Central memory CD8-positive, alpha-beta T cell (primary cell): ENCODE data around the gene MUCL3.
"Not testable (repeated sequence)": the region's sequence is repeated elsewhere in the genome, so short reads cannot be mapped to it uniquely, and the experiment has no call there.

Source experiments
- ATAC-seq: fragments of 150-1000 bp; cut with Tn5 transposase; replicated peaks from 2 replicates; pipeline ENCODE4 v1.10.0; 2022; ENCODE audit warnings: mild to moderate bottlenecking, moderate FRiP score, moderate number of reproducible peaks; ENCODE audit not compliant: poor library complexity, severe bottlenecking; ENCODE audit errors: extremely low read depth
- DNase-seq, 2 donors: peaks; one replicate each; pipeline ENCODE4 v3.0.0; 2021; ENCODE audit warnings: low spot score in 2 of 2
- H3K27ac Mint-ChIP-seq: one replicate; pipeline ENCODE4 v1.8.0; 2022; ENCODE audit warnings: low read depth, mild to moderate bottlenecking, moderate library complexity, mixed read lengths
- H3K27me3 Mint-ChIP-seq: one replicate; pipeline ENCODE4 v1.8.0; 2022; ENCODE audit warnings: mixed read lengths
- H3K36me3 Mint-ChIP-seq: one replicate; pipeline ENCODE4 v1.8.0; 2022; ENCODE audit warnings: mild to moderate bottlenecking, moderate library complexity, mixed read lengths; ENCODE audit not compliant: insufficient read depth
- H3K4me1 Mint-ChIP-seq: one replicate; pipeline ENCODE4 v1.8.0; 2022; ENCODE audit warnings: mixed read lengths
- H3K4me3 Mint-ChIP-seq: one replicate; pipeline ENCODE4 v1.8.0; 2022; ENCODE audit warnings: mild to moderate bottlenecking, moderate library complexity, mixed read lengths
- H3K9me3 Mint-ChIP-seq: one replicate; pipeline ENCODE4 v1.8.0; 2022; ENCODE audit warnings: mixed read lengths

MUCL3 gene

DNA sequence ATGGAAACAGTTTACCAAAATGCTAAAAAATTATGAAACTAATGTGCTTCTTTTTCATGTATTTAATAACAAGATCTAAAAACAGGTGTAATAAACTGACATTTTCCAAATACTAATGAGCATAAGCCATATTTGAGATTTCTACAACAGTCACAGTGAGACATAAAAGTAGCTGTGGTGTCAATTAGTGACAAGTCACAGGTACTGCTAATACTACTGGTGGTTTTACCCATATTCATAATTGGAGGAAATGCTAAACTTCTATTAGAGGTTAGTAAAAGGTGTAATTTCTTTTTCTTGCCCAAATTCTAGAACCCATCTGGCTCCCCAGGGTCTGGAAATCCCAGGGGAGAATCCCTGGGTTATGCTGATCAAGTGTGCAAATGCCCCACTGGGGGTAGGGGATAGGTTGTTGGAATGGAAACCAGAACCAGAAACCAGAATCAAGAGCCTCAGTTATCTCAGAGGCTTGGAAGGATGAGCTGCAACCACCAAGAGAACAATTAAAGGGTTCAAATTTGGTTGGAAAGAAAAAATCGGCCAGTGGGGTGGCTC is 39.8 kb upstream of the MUCL3 start:
- no peak for ATAC-seq
- Mint-ChIP-seq H3K4me1 (no peaks in the 10 kb centered on the region), H3K27me3 (no peaks in the 10 kb centered on the region), H3K9me3 (no peaks in the 10 kb centered on the region), H3K36me3 (peaks cover 2% of the 10 kb centered on the region), H3K4me3 (no peak overlapping the region), H3K27ac (no peak overlapping the region)
- no peak for DNase-seq

DNA sequence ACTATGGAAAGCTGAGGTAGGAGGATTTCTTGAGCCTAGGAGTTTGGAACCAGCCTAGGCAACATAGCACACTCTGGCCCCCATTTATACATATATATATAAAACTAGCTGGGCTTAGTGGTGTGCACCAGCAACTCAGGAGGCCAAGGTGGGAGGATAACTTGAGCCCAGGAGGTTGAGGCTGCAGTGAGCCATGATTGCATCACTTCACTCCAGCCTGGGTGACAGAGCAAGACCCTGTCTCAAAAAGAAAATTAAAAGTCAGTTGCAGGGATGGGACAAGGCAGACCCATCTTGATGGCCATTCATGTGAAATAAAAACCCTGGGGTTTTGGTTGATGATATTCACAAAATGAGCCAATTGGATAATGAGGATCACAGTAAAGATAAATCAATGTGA is 39.3 kb upstream of the MUCL3 start:
- no peaks in the 10 kb centered on the region for H3K9me3 Mint-ChIP-seq
- no peak for ATAC-seq
- peaks cover 2% of the 10 kb centered on the region for H3K36me3 Mint-ChIP-seq
- DNase-seq, result no peak
- no peaks in the 10 kb centered on the region for H3K4me1 Mint-ChIP-seq
- H3K4me3 Mint-ChIP-seq, result no peak overlapping the region
- H3K27me3 Mint-ChIP-seq, result no peaks in the 10 kb centered on the region
- H3K27ac Mint-ChIP-seq, result no peak overlapping the region

DNA sequence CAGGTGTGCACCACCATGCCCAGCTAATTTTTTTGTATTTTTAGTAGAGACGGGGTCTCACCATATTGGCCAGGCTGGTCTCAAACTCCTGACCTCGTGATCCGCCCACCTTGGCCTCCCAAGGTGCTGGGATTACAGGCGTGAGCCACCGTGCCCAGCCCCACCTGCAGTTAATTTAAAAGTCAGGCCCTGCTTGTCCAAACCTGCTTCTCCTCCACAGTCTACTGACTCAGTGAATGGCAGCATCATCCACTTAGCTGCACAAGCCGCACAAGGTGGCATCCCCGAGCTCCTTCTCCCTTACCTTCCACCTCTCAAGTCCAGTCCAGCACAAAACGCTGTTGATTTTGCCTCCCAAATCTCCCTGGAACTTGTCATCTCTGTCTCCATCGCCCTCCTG is 38.6 kb upstream of the MUCL3 start:
- not testable (repeated sequence) for H3K27ac Mint-ChIP-seq, H3K36me3 Mint-ChIP-seq, ATAC-seq, H3K4me1 Mint-ChIP-seq, DNase-seq, H3K27me3 Mint-ChIP-seq, H3K9me3 Mint-ChIP-seq, H3K4me3 Mint-ChIP-seq

DNA sequence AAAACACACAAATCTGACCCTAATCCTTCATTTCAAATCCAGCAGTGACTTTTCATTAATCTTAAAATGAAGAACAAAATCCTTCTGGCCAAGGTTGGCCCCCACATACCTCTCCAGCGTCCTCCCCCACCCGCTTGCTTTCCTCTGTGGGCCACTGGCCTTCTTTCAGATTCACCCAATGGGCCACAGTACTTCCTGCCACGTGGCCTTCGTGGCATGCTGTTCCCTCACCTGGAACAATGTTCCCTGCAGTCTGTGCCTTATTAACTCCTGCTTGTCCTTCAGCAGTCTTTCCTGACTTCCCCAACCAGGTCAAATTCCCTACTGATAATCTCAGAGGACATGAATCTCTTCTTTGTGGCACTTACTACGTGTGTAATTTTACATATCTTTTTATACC is 38.1 kb upstream of the MUCL3 start:
- Mint-ChIP-seq H3K4me1 (peaks cover 1% of the 10 kb centered on the region), H3K27ac (no peak overlapping the region), H3K27me3 (no peaks in the 10 kb centered on the region), H3K36me3 (no peaks in the 10 kb centered on the region), H3K9me3 (no peaks in the 10 kb centered on the region), H3K4me3 (no peak overlapping the region)
- ATAC-seq (no peak), DNase-seq (no peak)

DNA sequence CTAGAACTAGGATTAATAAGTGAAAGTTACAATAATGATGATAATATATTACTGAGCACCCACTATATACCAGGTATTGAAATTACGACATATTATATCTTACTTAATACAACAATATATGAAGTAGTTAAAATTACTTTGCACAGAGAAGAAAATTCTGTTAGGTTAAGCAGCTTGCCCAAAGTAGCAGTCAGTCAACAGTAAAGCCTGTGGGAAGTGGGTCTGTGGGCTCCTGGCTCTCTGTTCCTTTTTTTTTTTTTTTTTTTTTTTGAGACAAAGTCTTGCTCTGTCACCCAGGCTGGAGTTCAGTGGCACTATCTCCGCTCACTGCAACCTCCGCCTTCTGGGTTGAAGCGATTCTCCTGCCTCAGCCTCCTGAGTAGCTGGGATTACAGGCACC is 37.5 kb upstream of the MUCL3 start:
- DNase-seq, result no peak
- Mint-ChIP-seq H3K4me1 (peaks cover 6% of the 10 kb centered on the region), H3K36me3 (no peaks in the 10 kb centered on the region), H3K4me3 (no peak overlapping the region), H3K27me3 (no peaks in the 10 kb centered on the region), H3K27ac (no peak overlapping the region), H3K9me3 (no peaks in the 10 kb centered on the region)
- no peak for ATAC-seq

DNA sequence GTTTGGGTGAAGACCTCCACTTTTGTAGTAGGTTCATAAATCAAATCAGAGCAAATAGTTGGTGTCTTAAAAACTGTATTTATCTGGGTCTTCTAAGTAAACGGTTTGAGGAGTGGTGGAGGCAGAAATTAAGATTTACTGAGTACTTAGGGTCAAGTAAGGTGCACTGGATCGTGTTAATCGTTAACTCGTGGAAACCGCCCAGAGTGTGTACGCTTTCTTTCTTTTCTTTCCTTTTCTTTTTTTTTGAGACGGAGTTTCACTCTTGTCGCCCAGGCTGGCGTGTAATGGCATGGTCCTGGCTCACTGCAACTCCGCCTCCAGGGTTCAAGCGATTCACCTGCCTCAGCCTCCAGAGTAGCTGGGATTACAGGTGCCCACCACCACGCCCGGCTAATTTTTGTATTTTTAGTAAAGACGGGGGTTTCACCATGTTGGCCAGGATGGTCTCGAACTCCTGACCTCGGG is 33.4 kb upstream of the MUCL3 start:
- H3K9me3 Mint-ChIP-seq, ATAC-seq, DNase-seq, H3K27me3 Mint-ChIP-seq, H3K36me3 Mint-ChIP-seq: not testable (repeated sequence)
- H3K4me1 Mint-ChIP-seq, result peaks cover 21% of the 10 kb centered on the region
- H3K4me3 Mint-ChIP-seq, result peak overlapping the region; percentile 93
- H3K27ac Mint-ChIP-seq, result peak overlapping the region; percentile 32

DNA sequence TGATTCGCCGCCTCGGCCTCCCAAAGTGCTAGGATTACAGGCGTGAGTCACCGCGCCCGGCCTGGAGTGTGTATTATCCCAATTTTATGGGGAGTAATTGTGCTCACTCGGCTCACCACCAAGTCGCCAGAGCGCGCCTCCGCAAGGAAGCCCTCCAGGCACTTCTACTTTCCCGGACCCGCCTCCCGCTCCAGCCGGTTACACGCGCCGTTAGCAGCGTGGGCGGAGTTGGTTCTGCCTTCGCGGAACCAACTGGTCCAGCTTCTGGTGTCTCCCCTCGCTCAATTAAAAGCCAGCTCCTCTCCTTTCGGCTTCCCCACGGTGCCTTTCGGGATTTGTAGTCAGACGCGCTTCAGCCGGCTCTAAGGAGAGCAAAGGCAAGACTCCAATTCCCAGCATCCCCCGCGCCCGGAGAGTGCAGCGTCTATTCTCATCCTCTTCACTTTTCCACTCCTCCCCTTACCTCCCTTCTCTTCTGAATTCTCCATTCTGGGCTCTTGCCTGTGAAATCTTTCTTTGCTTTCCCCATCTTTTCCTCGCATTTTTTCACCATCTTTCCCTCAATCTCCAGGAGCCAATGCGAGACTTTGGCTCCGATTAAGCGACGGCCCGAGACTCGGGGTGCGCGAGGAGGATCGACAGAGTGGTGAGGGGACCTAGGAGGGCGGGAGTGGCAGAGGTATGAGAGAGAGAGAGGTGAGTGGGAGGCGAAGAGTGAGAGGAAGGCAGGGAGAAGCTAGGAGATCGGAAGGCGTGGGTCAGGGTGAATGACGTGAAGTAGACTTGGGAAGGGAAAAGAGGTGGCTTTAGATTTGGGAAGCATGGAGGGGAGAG is 32.8 kb upstream of the MUCL3 start, which contains the start of gene GTF2H4:
GTF2H4 (plus strand) TSS at position 450 of the 834 bp plus-strand sequence.
- ATAC-seq (peak; percentile 99), DNase-seq (peak; percentile 80 to 85)
- Mint-ChIP-seq H3K27me3 (no peaks in the 10 kb centered on the region), H3K4me1 (peaks cover 24% of the 10 kb centered on the region), H3K36me3 (peaks cover 6% of the 10 kb centered on the region), H3K9me3 (no peaks in the 10 kb centered on the region), H3K27ac (peak within 1 kb of the TSS; percentile 32), H3K4me3 (peak within 1 kb of the TSS; percentile 93)

DNA sequence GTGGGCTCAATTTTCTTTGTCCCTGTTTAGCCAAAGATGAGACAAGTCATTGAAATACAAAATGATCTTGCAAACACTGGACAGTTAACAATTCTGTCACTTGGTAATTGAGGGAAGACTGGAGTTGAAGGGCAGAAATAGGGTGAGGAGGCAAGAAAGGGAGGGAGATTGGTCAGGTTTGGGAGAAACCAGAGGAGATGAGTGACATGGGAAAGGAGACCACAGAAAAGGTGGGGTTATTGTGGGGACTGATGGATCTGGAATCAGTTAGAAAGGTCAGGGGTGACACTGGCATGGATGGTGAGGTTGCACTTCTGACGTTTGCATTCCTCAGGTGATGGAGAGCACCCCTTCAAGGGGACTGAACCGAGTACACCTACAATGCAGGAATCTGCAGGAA is 32.1 kb upstream of the MUCL3 start:
- Mint-ChIP-seq H3K9me3 (no peaks in the 10 kb centered on the region), H3K36me3 (peaks cover 8% of the 10 kb centered on the region), H3K4me3 (peak overlapping the region; percentile 93), H3K4me1 (peaks cover 24% of the 10 kb centered on the region), H3K27ac (peak overlapping the region; percentile 32), H3K27me3 (no peaks in the 10 kb centered on the region)
- ATAC-seq (no peak), DNase-seq (no peak)

DNA sequence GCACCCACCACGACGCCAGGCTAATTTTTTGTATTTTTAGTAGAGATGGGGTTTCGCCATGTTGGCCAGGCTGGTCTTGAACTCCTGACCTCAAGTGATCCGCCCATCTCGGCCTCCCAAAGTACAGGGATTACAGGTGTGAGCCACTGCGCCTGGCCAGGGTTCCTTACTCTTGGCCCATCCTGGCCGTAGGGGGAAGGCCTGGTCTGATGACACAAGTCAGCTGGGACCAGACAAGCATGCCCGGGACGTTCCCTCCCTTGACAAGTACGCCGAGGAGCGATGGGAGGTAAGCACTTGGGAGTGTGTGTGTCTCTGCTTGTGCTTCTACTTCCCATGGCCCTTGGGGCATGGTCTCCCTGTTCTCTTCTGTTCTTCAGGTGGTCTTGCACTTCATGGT is 30.3 kb upstream of the MUCL3 start:
- H3K27me3 Mint-ChIP-seq, H3K27ac Mint-ChIP-seq, H3K4me3 Mint-ChIP-seq, ATAC-seq, DNase-seq, H3K9me3 Mint-ChIP-seq: not testable (repeated sequence)
- Mint-ChIP-seq H3K4me1 (peaks cover 36% of the 10 kb centered on the region), H3K36me3 (peaks cover 10% of the 10 kb centered on the region)

DNA sequence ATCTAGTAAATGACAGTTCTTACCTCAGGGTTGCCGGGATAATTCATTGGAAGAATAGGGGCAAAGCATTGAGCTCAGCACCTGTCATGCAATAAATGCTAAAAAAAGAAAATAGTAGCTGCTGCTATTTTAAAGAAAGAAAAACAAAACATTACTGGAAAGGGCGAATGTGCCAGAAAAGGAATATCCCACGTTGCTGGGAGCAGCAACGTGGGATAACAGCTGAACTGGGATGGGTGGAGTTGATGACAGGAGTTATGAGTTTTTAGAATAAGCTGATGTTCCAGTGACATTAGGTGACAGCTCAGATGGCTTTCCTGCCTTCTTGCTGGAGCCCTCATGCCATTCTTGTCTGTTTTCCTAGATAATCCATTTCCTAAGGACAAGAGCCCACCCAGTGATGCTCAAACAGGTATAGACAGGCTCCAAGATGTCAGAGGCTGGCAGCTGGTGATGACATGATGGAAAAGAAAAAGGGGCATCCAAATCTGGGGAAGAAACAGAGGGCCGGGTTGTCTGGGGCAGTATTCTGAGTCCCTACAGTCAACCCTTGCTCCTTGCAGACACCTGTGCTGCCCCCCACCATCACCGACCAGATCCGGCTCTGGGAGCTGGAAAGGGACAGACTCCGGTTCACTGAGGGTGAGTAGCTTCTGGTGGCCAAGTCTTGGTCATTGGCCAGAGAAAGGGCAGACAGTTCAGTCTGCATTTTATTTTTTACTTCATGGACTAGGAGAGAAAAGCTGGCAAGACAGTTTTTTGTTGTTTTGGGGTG is 27.8 kb upstream of the MUCL3 start:
- Mint-ChIP-seq H3K36me3 (peaks cover 19% of the 10 kb centered on the region), H3K27me3 (no peaks in the 10 kb centered on the region), H3K4me3 (peak overlapping the region; percentile 88), H3K4me1 (peaks cover 49% of the 10 kb centered on the region), H3K27ac (peak overlapping the region; percentile 33), H3K9me3 (no peaks in the 10 kb centered on the region)
- no peak for ATAC-seq
- no peak for DNase-seq

DNA sequence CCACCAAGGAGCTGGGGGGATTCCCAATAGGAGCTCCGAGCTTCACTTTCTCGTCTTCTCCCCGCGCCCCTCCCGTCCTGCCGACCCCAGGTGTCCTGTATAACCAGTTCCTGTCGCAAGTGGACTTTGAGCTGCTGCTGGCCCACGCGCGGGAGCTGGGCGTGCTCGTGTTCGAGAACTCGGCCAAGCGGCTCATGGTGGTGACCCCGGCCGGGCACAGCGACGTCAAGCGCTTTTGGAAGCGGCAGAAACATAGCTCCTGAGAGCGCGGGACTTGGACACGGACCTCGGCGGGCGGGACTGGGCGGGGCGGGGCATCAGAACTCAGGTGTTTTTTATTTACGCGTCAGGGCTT is 27.1 kb upstream of the MUCL3 start:
- no peak overlapping the region for H3K27ac Mint-ChIP-seq
- H3K27me3 Mint-ChIP-seq, result no peaks in the 10 kb centered on the region
- H3K36me3 Mint-ChIP-seq, result peaks cover 22% of the 10 kb centered on the region
- DNase-seq (peak in 1 of 2 donors; percentile 22), ATAC-seq (no peak)
- H3K4me1 Mint-ChIP-seq, result peaks cover 41% of the 10 kb centered on the region
- H3K9me3 Mint-ChIP-seq, result no peaks in the 10 kb centered on the region
- peak overlapping the region; percentile 88 for H3K4me3 Mint-ChIP-seq

DNA sequence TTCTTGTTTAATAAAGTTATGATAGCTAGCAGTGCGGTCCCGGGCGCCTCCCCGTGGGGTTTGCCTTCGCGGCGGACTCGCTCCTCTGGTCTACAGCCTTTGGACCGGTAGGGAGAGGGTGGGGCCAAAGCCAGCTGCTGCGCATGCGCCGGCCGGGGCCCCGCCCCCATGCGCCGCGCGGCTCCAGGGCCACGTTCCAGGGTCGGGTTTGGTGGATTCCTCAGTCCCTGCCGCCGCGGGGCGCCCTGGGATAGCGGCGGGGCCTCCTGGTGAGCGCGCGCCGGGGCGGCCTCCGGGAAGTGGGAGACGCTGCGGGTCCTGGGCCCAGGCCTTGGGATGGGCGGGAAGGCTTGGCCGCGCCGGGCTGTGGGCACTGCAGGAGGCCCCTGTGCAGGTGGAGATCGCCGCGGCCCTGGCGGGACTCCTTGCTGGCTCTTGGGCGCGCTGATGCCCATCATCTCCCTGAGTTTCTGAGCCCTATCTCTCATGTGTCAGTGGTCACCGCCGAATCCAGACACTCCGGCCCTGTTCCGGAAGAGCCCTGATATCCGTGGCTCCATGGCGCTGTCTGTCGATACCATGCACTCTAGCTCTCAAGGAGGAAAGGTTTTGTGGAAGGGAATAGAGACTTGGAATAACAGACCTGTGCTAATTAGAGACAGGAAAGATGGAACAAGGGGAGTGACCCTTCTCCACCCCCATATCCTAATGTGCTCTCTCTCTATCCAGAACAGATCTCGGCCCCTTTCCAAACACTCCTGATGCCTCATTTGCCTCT is 26.5 kb upstream of the MUCL3 start, which contains the start of gene VARS2:
VARS2 (plus strand) TSS at position 163 of the 778 bp plus-strand sequence; CDS start at position 762, 599 bp downstream.
- peak; percentile 90 for ATAC-seq
- Mint-ChIP-seq H3K27me3 (no peaks in the 10 kb centered on the region), H3K4me1 (peaks cover 35% of the 10 kb centered on the region), H3K27ac (peak within 1 kb of the TSS; percentile 85), H3K36me3 (peaks cover 22% of the 10 kb centered on the region), H3K4me3 (peak within 1 kb of the TSS; percentile 88), H3K9me3 (no peaks in the 10 kb centered on the region)
- peak; percentile 76 to 81 for DNase-seq
